SK-N-SH (cell line): Measurements from ENCODE around the gene MAP2. TPM values are rescaled to one million over a fixed set of nuclear protein-coding genes. Genes with fewer than 3 reads are reported as not detected.

Source experiments
- CTCF ChIA-PET: fragments of 300-600, 350-600 bp; formaldehyde crosslinking; extraction: SDS; loops from one replicate; lab custom pipeline; 2021; lab: Yijun Ruan, JAX
- POLR2A ChIA-PET: fragments of 350-600 bp; sonication (Branson Sonifier 250); formaldehyde crosslinking; extraction: SDS; loops from one replicate; lab custom pipeline; 2020; ENCODE audit warnings: antibody characterized with exemption, inconsistent platforms; lab: Yijun Ruan, JAX
- DNase-seq: peaks from one replicate; pipeline ENCODE4 v3.0.0; 2012
- H2AFZ ChIP-seq: fragments of 200-600 bp; sonication (generic); 2 replicates; pipeline ENCODE4 v1.8.1; 2016; ENCODE audit warnings: antibody characterized with exemption, mild to moderate bottlenecking, low read depth
- H3F3A ChIP-seq: fragments of 200-600 bp; sonication (generic); replicated peaks from 2 replicates; pipeline ENCODE3; 2016; ENCODE audit warnings: antibody characterized with exemption, mild to moderate bottlenecking; ENCODE audit not compliant: insufficient read depth
- H3K27ac ChIP-seq, 2 experiments: fragments of 200-500 bp in 1 of 2; fragments of 200-600 bp in 1 of 2; sonication (Bioruptor generic) in 1 of 2; sonication (generic), shearing (Covaris generic) in 1 of 2; 2 replicates each; pipeline versions ENCODE4 v1.5.1 to v1.6.1; 2014 to 2016; ENCODE audit warnings: low read depth in 2 of 2, inconsistent platforms in 1 of 2, low read length in 1 of 2, mild to moderate bottlenecking in 1 of 2, mixed read lengths in 1 of 2
- H3K27me3 ChIP-seq: fragments of 200-600 bp; sonication (generic), shearing (Covaris generic); 2 replicates; pipeline ENCODE4 v1.6.1; 2016; ENCODE audit warnings: mixed run types; ENCODE audit not compliant: insufficient read depth
- H3K36me3 ChIP-seq, 2 experiments: fragments of 200-500 bp in 1 of 2; fragments of 200-600 bp in 1 of 2; sonication (Bioruptor generic) in 1 of 2; sonication (generic) in 1 of 2; replicated peaks in 1 of 2; 2 replicates each; pipeline versions ENCODE3 to v1.5.1; 2014 to 2016; ENCODE audit warnings: low read length in 1 of 2, mild to moderate bottlenecking in 1 of 2; ENCODE audit not compliant: insufficient read depth in 2 of 2, control insufficient read depth in 1 of 2
- H3K4me1 ChIP-seq, 2 experiments: fragments of 200-500 bp in 1 of 2; fragments of 200-600 bp in 1 of 2; sonication (Bioruptor generic) in 1 of 2; sonication (generic), shearing (Covaris generic) in 1 of 2; 2 replicates each; pipeline versions ENCODE4 v1.5.1 to v1.6.1; 2014 to 2016; ENCODE audit warnings: low read depth in 1 of 2, low read length in 1 of 2, mixed run types in 1 of 2; ENCODE audit not compliant: insufficient read depth in 2 of 2, control insufficient read depth in 1 of 2
- H3K4me2 ChIP-seq: fragments of 200-600 bp; sonication (generic), shearing (Covaris generic); 2 replicates; pipeline ENCODE4 v1.6.1; 2017; ENCODE audit warnings: mixed run types
- H3K4me3 ChIP-seq, 2 experiments: fragments of 200-500 bp in 1 of 2; fragments of 200-600 bp in 1 of 2; sonication (Bioruptor generic) in 1 of 2; sonication (generic), shearing (Covaris generic) in 1 of 2; 2 replicates each; pipeline versions ENCODE4 v1.5.1 to v1.8.1; 2014 to 2016; ENCODE audit warnings: low read depth in 2 of 2, inconsistent platforms in 1 of 2, low read length in 1 of 2, mild to moderate bottlenecking in 1 of 2, mixed read lengths in 1 of 2, moderate library complexity in 1 of 2
- H3K79me2 ChIP-seq: fragments of 200-600 bp; sonication (generic); 2 replicates; pipeline ENCODE4 v1.8.1; 2017; ENCODE audit warnings: mild to moderate bottlenecking; ENCODE audit not compliant: insufficient read depth
- H3K9ac ChIP-seq: fragments of 200-600 bp; sonication (generic); 2 replicates; pipeline ENCODE4 v1.6.1; 2017; ENCODE audit warnings: mixed run types
- H3K9me2 ChIP-seq: fragments of 200-600 bp; sonication (generic); 2 replicates; pipeline ENCODE4 v1.6.1; 2017; ENCODE audit warnings: mixed run types
- H3K9me3 ChIP-seq: fragments of 200-600 bp; sonication (generic); 2 replicates; pipeline ENCODE4 v1.6.1; 2017; ENCODE audit warnings: mixed run types, mild to moderate bottlenecking, moderate library complexity
- H4K20me1 ChIP-seq: fragments of 200-600 bp; sonication (generic); 2 replicates; pipeline ENCODE4 v1.6.1; 2017; ENCODE audit warnings: mild to moderate bottlenecking, mixed run types; ENCODE audit not compliant: insufficient read depth
- CHD2 ChIP-seq: fragments of 150-350 bp; IDR thresholded peaks from 2 replicates; pipeline ENCODE4 v1.6.1; 2018; ENCODE audit warnings: low read length; ENCODE audit not compliant: partially characterized antibody
- EP300 ChIP-seq, 2 experiments: IDR thresholded peaks; 2 replicates each; pipeline versions ENCODE4 v1.4.0 to v1.6.1; 2012; ENCODE audit warnings: borderline replicate concordance in 1 of 2, low read depth in 1 of 2, low read length in 1 of 2
- FOXM1 ChIP-seq: IDR thresholded peaks from 2 replicates; pipeline ENCODE4 v1.4.0; 2012; ENCODE audit warnings: low read depth, mild to moderate bottlenecking
- GATA2 ChIP-seq: sonication (generic); formaldehyde crosslinking; IDR thresholded peaks from 2 replicates; pipeline ENCODE4 v1.5.0; 2020; ENCODE audit warnings: mild to moderate bottlenecking, missing genetic modification reagents
- JUND ChIP-seq: IDR thresholded peaks from 2 replicates; pipeline ENCODE4 v1.4.0; 2012
- MEF2A ChIP-seq: IDR thresholded peaks from 2 replicates; pipeline ENCODE4 v1.4.0; 2012; ENCODE audit warnings: low read depth, borderline replicate concordance
- MXI1 ChIP-seq: IDR thresholded peaks from 2 replicates; pipeline ENCODE4 v1.6.1; 2012; ENCODE audit warnings: mild to moderate bottlenecking, low read depth, low read length, improper control_type of control experiment
- NRF1 ChIP-seq: IDR thresholded peaks from 2 replicates; pipeline ENCODE4 v1.6.1; 2012; ENCODE audit warnings: low read depth, mild to moderate bottlenecking, low read length
- POLR2AphosphoS5 ChIP-seq: IDR thresholded peaks from 2 replicates; pipeline ENCODE4 v1.6.1; 2012; ENCODE audit warnings: low read depth, low read length
- RCOR1 ChIP-seq: fragments of 150-350 bp; IDR thresholded peaks from 2 replicates; pipeline ENCODE4 v1.6.1; 2017; ENCODE audit warnings: antibody characterized with exemption, low read length
- REST ChIP-seq: IDR thresholded peaks from 2 replicates; pipeline ENCODE4 v1.6.1; 2012; ENCODE audit warnings: mild to moderate bottlenecking, low read depth, low read length, moderate library complexity
- SIN3A ChIP-seq: IDR thresholded peaks from 2 replicates; pipeline ENCODE4 v1.6.1; 2012; ENCODE audit warnings: low read depth, mild to moderate bottlenecking, low read length, moderate library complexity, borderline replicate concordance
- SMC3 ChIP-seq: IDR thresholded peaks from 2 replicates; pipeline ENCODE4 v1.6.1; 2012; ENCODE audit warnings: low read depth, low read length, improper control_type of control experiment
- TCF12 ChIP-seq: IDR thresholded peaks from 2 replicates; pipeline ENCODE4 v1.4.0; 2012
- TEAD4 ChIP-seq: IDR thresholded peaks from 2 replicates; pipeline ENCODE4 v1.4.0; 2012; ENCODE audit warnings: mild to moderate bottlenecking, borderline replicate concordance; ENCODE audit not compliant: insufficient read depth
- USF1 ChIP-seq: IDR thresholded peaks from 2 replicates; pipeline ENCODE4 v1.4.0; 2012; ENCODE audit warnings: low read depth, borderline replicate concordance
- USF2 ChIP-seq: fragments of 150-350 bp; IDR thresholded peaks from 2 replicates; pipeline ENCODE4 v1.6.1; 2017; ENCODE audit warnings: antibody characterized with exemption, low read length, low read depth, borderline replicate concordance
- WGBS: methylation state at CpG from one replicate; pipeline ENCODE4 v1.1.6; 2017; ENCODE audit warnings: low lambda C conversion rate; 5-methylcytosine and 5-hydroxymethylcytosine counted together
- polyA plus RNA-seq, 3 experiments: library from polyadenylated mRNA; depleted of rRNA; stranded (reverse); fragments of >200 nt; gene quantifications; 2 replicates each; pipeline ENCODE4 v1.2.3, GENCODE V29; 2012
- TF ChIP-seq, protein P1 (sequence below): IDR thresholded peaks from 2 replicates; pipeline ENCODE4 v1.4.0; 2012; ENCODE audit warnings: low read depth
- TF ChIP-seq, protein P2 (sequence below): IDR thresholded peaks from 2 replicates; pipeline ENCODE4; 2012

The MAP2 gene
- polyA plus RNA-seq, 1 of the 3 experiments (the other 2 are of a cell fraction) = 7.8 TPM

DNA sequence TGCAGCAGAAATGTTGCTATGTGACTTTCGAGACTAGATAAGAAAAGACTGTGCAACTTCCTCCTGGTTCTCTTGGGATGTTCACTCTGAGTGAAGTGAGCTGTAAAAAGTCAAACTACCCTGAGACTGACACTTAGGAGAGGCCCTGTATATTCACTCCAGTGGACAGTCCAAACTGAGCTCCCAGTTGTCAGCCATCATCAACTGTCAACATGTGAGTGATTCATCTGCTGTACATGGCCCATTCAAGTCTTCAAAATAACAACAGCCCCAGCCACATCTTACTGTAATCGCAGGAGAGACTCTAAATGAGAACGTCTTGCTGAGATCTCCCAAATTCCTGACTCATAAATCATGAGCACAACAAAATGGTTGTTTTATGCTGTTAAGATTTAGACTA is 339.3 kb downstream of the MAP2 start:
- Histone ChIP-seq H3K4me1 (no peaks in the 10 kb centered on the region), H4K20me1 (no peaks in the 10 kb centered on the region), H3K9ac (no peak overlapping the region), H3K79me2 (no peaks in the 10 kb centered on the region), H3K4me3 (no peak overlapping the region), H3K9me3 (no peaks in the 10 kb centered on the region), H3K36me3 (no peaks in the 10 kb centered on the region), H3K27me3 (no peaks in the 10 kb centered on the region), H3K4me2 (no peak overlapping the region), H3K9me2 (no peaks in the 10 kb centered on the region), H3K27ac (no peak overlapping the region), H3F3A (no peaks in the 10 kb centered on the region), H2AFZ (no peak overlapping the region)
- ChIA-PET POLR2A (no interaction called here), CTCF (no interaction called here)
- WGBS = 47% methylated on average over 3 of the region's 3 CpGs
- DNase-seq = no peak
- TF ChIP-seq, protein P1, sequence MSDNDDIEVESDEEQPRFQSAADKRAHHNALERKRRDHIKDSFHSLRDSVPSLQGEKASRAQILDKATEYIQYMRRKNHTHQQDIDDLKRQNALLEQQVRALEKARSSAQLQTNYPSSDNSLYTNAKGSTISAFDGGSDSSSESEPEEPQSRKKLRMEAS = no peak
- TF ChIP-seq MXI1 (no peak), TCF12 (no peak), TEAD4 (no peak), USF2 (no peak), POLR2AphosphoS5 (no peak), JUND (no peak), NRF1 (no peak), RCOR1 (no peak), USF1 (no peak)
- TF ChIP-seq, protein P2, sequence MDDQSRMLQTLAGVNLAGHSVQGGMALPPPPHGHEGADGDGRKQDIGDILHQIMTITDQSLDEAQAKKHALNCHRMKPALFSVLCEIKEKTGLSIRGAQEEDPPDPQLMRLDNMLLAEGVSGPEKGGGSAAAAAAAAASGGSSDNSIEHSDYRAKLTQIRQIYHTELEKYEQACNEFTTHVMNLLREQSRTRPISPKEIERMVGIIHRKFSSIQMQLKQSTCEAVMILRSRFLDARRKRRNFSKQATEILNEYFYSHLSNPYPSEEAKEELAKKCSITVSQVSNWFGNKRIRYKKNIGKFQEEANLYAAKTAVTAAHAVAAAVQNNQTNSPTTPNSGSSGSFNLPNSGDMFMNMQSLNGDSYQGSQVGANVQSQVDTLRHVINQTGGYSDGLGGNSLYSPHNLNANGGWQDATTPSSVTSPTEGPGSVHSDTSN = no peak

- Histone ChIP-seq H3K27ac (no peak overlapping the region), H4K20me1 (no peaks in the 10 kb centered on the region), H3K9ac (no peak overlapping the region), H3K36me3 (no peaks in the 10 kb centered on the region), H3K9me2 (no peaks in the 10 kb centered on the region), H2AFZ (no peak overlapping the region), H3K4me1 (no peaks in the 10 kb centered on the region; a peak in 1 of 4 replicates), H3K4me3 (no peak overlapping the region), H3K79me2 (no peaks in the 10 kb centered on the region), H3K27me3 (no peaks in the 10 kb centered on the region), H3K4me2 (no peak overlapping the region), H3K9me3 (no peaks in the 10 kb centered on the region), H3F3A (no peaks in the 10 kb centered on the region)
- 65% methylated on average over 1 of the region's 1 CpG for WGBS
- POLR2A ChIA-PET = no interaction called here
- CTCF ChIA-PET = no interaction called here
- DNase-seq = no peak
- no peak for TF ChIP-seq CHD2
- no peak for TF ChIP-seq REST
- TF ChIP-seq, protein P1 = no peak
- no peak for TF ChIP-seq GATA2 (CRISPR knock-in tag)
- TF ChIP-seq USF2 = no peak
- TF ChIP-seq POLR2AphosphoS5 = no peak
- TF ChIP-seq MEF2A = no peak
- TF ChIP-seq SIN3A = no peak
- TF ChIP-seq EP300 (IDR thresholded peaks at IDR 0.05; ENCODE audit: borderline replicate concordance in 1 of 2, low read depth in 1 of 2, low read length in 1 of 2) = no peak
- no peak for TF ChIP-seq JUND
- no peak for TF ChIP-seq SMC3
- no peak for TF ChIP-seq FOXM1
Observed at GRCh38 chr2:209766613-209767012, 342.8 kb downstream of the MAP2 start.
